Ovary (tissue), 9 donors: ENCODE measurements around the gene HMGN3. TPM values are rescaled to one million over a fixed set of nuclear protein-coding genes. Genes with fewer than 3 reads are reported as not detected.

Experiments
- DNase-seq, 5 donors: peaks; one replicate each; pipeline ENCODE4 v3.0.0-alpha.2; 2019 to 2020
- H3K27ac ChIP-seq, 2 donors: fragments of 200-600 bp; one replicate each; pipeline versions ENCODE4 v1.5.1 to v1.8.0; 2019 to 2022
- H3K27me3 ChIP-seq: fragments of 200-600 bp; one replicate; pipeline ENCODE4 v1.8.0; 2022
- H3K36me3 ChIP-seq: fragments of 200-600 bp; sonication (generic); one replicate; pipeline ENCODE4 v1.5.1; 2019
- H3K4me1 ChIP-seq: one replicate; pipeline ENCODE4 v1.8.1; 2013; ENCODE audit warnings: mild to moderate bottlenecking, moderate library complexity; ENCODE audit not compliant: insufficient read depth
- H3K4me3 ChIP-seq: fragments of 200-600 bp; sonication (generic); one replicate; pipeline ENCODE4 v1.5.1; 2017
- H3K9me3 ChIP-seq, 2 donors: fragments of 200-600 bp in 1 of 2; sonication (generic) in 1 of 2; one replicate each; pipeline versions ENCODE4 v1.5.1 to v1.8.1; 2013 to 2019; ENCODE audit warnings: mild to moderate bottlenecking in 1 of 2, moderate library complexity in 1 of 2
- CTCF ChIP-seq, 3 donors: fragments of 450-650 bp in 2 of 3; fragments of 200-600 bp in 1 of 3; IDR thresholded peaks; one replicate each; pipeline versions ENCODE4 v1.5.1 to v1.8.0; 2016 to 2022; ENCODE audit warnings: antibody characterized with exemption in 3 of 3, mild to moderate bottlenecking in 1 of 3
- EP300 ChIP-seq: sonication (generic); formaldehyde crosslinking; IDR thresholded peaks from one replicate; pipeline ENCODE4 v1.6.1; 2017; ENCODE audit warnings: antibody characterized with exemption
- POLR2A ChIP-seq: fragments of 450-650 bp; IDR thresholded peaks from one replicate; pipeline ENCODE4 v1.6.1; 2017; ENCODE audit warnings: antibody characterized with exemption, mild to moderate bottlenecking, moderate library complexity
- WGBS, 3 donors: extraction: QIAGEN DNeasy Blood & Tissue Kit in 1 of 3; methylation state at CpG; one replicate each; pipeline versions ENCODE4 v1.1.5 to v1.1.7; 2013 to 2017; 5-methylcytosine and 5-hydroxymethylcytosine counted together
- intact Hi-C, 4 donors: fragments of 100-400 bp; cut with DNase I; formaldehyde crosslinking; loops; one replicate each; pipeline versions ENCODE4 v1.11.0 to v1.15.1; 2022 to 2023
- polyA plus RNA-seq, 2 donors: library from polyadenylated mRNA; stranded (reverse); fragments of 200-250 nt in 1 of 2; fragments of 350-450 nt in 1 of 2; fragmentation: Illumina TruSeq in 1 of 2; extraction: RNeasy Lipid Tissue Mini Kit (QIAGEN cat#74804) in 1 of 2; gene quantifications; one replicate each; pipeline ENCODE4 v1.2.3, GENCODE V29; 2013 to 2014
- total RNA-seq, 7 donors: library from RNA; depleted of rRNA in 2 of 7; stranded (reverse); fragments of >200 nt in 2 of 7; fragmentation: NEBNext Ultra II Directional in 3 of 7; extraction: Animal tissue kit (Norgen Biotek cat#: 25700) in 3 of 7; gene quantifications; one replicate each; pipeline versions ENCODE4 v1.1.0 to v1.2.4, GENCODE V29; 2016 to 2023
- donor health status: DM: no; HTN: no; CAD: no; lungs with moderate emphysema.
- donor health status: DM: no; HTN: no; CAD: no.
- donor health status: Bipolar disorder and iron deficiency.
- donor health status: DM: yes; HTN: yes; CAD: no.
- donor health status: DM: no; HTN: no; CAD: no.
- donor health status: DM: yes; HTN: yes; CAD: no.

Gene HMGN3
- total and polyA plus RNA-seq, 9 donors: 44.7 to 140 (median 69.9) TPM

GRCh38 chr6:79208816-79209215 lies 25.7 kb downstream of the HMGN3 start:
- DNase-seq: no peak
- intact Hi-C loops: no loop called here
- Histone ChIP-seq H3K27me3 (no peaks in the 10 kb centered on the region), H3K4me1 (no peaks in the 10 kb centered on the region), H3K27ac (no peak overlapping the region), H3K9me3 (no peaks in the 10 kb centered on the region), H3K36me3 (no peaks in the 10 kb centered on the region), H3K4me3 (no peak overlapping the region)
- TF ChIP-seq CTCF (IDR thresholded peaks at IDR 0.05) (no peak), POLR2A (no peak), EP300 (no peak)

GRCh38 chr6:79203753-79204253 lies 30.7 kb downstream of the HMGN3 start:
- no peaks in the 10 kb centered on the region for H3K4me1 ChIP-seq
- no peaks in the 10 kb centered on the region for H3K9me3 ChIP-seq
- intact Hi-C loops: no loop called here
- no peak for DNase-seq
- no peaks in the 10 kb centered on the region for H3K36me3 ChIP-seq
- TF ChIP-seq EP300 (no peak), CTCF (IDR thresholded peaks at IDR 0.05) (no peak), POLR2A (no peak)
- no peak overlapping the region for H3K4me3 ChIP-seq
- 86 to 91% (median 89%) methylated on average over 3 of the region's 3 CpGs for WGBS, 3 donors
- no peaks in the 10 kb centered on the region for H3K27me3 ChIP-seq
- no peak overlapping the region for H3K27ac ChIP-seq

- no peaks in the 10 kb centered on the region for H3K36me3 ChIP-seq
- 76 to 80% (median 77%) methylated on average over 1 of the region's 1 CpG for WGBS, 3 donors
- H3K4me3 ChIP-seq: no peak overlapping the region
- TF ChIP-seq CTCF (IDR thresholded peaks at IDR 0.05) (no peak), POLR2A (no peak), EP300 (no peak)
- DNase-seq: no peak
- H3K4me1 ChIP-seq: no peaks in the 10 kb centered on the region
- H3K27ac ChIP-seq: no peak overlapping the region
- no peaks in the 10 kb centered on the region for H3K27me3 ChIP-seq
- intact Hi-C loops: no loop called here
- no peaks in the 10 kb centered on the region for H3K9me3 ChIP-seq
These were observed 31.9 kb downstream of the HMGN3 start for GRCh38 chr6:79202556-79202955.

- no peak for TF ChIP-seq CTCF (IDR thresholded peaks at IDR 0.05)
- no peak for TF ChIP-seq EP300
- no peak for TF ChIP-seq POLR2A
- no peaks in the 10 kb centered on the region for H3K4me1 ChIP-seq
- no peaks in the 10 kb centered on the region for H3K27me3 ChIP-seq
- intact Hi-C loops: no loop called here
- no peaks in the 10 kb centered on the region for H3K36me3 ChIP-seq
- H3K27ac ChIP-seq: no peak overlapping the region
- H3K4me3 ChIP-seq: no peak overlapping the region
- WGBS, 3 donors: 79 to 88% (median 81%) methylated on average over 3 of the region's 3 CpGs
- H3K9me3 ChIP-seq: no peaks in the 10 kb centered on the region
- DNase-seq: no peak
These were observed 32.5 kb downstream of the HMGN3 start for GRCh38 chr6:79201983-79202382.

GRCh38 chr6:79201143-79201542 lies 33.3 kb downstream of the HMGN3 start:
- Histone ChIP-seq H3K4me3 (no peak overlapping the region), H3K27me3 (no peaks in the 10 kb centered on the region), H3K36me3 (no peaks in the 10 kb centered on the region), H3K9me3 (no peaks in the 10 kb centered on the region), H3K27ac (no peak overlapping the region), H3K4me1 (no peaks in the 10 kb centered on the region)
- 92 to 96% (median 95%) methylated on average over 1 of the region's 1 CpG for WGBS, 3 donors
- DNase-seq: no peak
- TF ChIP-seq EP300 (no peak), CTCF (IDR thresholded peaks at IDR 0.05) (no peak), POLR2A (no peak)
- intact Hi-C loops: no loop called here
